ENCODE data around the gene NIPAL4. TPM values are rescaled to one million over a fixed set of nuclear protein-coding genes. Genes with fewer than 3 reads are reported as not detected.

Gene NIPAL4
- total and polyA plus RNA-seq, 2 donors (not counting 3 experiments of a cell fraction or from before 2014, with no cell fraction given) = not detected

DNA sequence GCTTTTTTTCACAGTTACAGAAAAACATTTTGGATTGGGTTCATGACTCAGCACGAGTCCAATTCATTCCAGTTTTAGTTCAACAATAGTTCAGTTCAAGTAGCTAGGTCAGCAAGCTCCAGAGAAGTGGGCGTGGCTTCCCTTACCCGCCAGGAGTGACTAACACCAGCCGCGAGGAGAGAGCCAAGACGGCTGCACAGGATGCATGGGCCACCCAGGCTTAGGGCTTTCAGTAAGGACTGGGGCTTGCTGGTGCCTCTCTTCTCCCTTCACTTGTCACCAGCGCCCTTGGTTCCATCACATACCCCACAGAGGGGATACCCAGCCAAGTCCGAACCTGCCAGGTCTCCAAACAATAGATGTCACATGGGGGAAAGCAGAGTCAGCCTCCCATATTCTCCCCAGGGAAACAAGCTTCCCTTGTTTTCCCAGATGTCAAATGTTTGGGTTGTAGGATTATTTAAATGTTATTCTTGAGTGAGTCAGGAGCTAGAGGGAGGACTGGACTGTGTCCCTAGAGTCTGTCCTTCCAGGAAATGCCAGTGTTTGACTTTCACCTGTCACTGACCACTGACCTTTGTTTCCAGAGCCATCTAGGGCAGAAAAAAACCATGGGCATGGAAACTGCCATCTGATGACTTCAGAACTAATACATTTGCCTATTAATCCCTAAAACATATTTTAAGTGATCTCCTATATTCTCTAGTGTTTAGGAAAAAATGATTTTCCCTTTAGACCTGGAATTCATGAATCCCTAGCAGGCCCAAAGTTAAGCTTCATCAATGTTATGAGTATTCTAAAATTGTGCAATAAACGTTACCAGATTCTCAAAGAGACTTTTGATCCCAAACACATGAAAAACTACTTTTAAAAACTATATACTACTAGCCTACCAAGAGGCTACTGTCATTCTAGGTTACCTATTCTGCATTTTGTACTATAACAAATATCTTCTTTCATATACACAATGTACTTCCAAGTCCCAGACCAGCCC, 51.9 kb downstream of the NIPAL4 start:
- H3K9ac ChIP-seq (replicated peaks; ENCODE audit: extremely low read depth, insufficient read depth, low read length) = peak overlapping the region; percentile 43
- H3K27me3 ChIP-seq (ENCODE audit: control insufficient read depth in 2 of 2, insufficient read depth in 2 of 2, low read length in 2 of 2) = no peaks in the 10 kb centered on the region
- FAIRE-seq (peak; percentile 96), DNase-seq (ENCODE audit: low read depth, low spot score) (peak; percentile 98)
- H3K4me3 ChIP-seq (replicated peaks in 1 of 3; ENCODE audit: insufficient read depth in 1 of 3, low read depth in 1 of 3, low read length in 3 of 3) = no peak overlapping the region
- H3K9me3 ChIP-seq (replicated peaks; ENCODE audit: control insufficient read depth, insufficient read depth, low read length) = no peaks in the 10 kb centered on the region
- H3K4me1 ChIP-seq (ENCODE audit: control insufficient read depth, extremely low read depth, insufficient read depth, low read length) = peaks cover 31% of the 10 kb centered on the region
- peak overlapping the region; percentile 16 for H2AFZ ChIP-seq (ENCODE audit: low read depth, low read length)
- CTCF ChIA-PET = interaction anchor here (0.6 to 1.7 kb wide), 15 partner anchors 8 to 237 kb away, joined by 3 to 10 read pairs (median 4); partner anchors contain the start of gene LSM11
- dilution Hi-C loops (cut with MboI; ENCODE audit: extremely low pct_ligation_motif_present, low sequenced_read_pairs) (no loop called here), intact Hi-C loops (cut with micrococcal nuclease) (loop anchor here (1.0 to 5.0 kb wide), 5 partner anchors 16 to 160 kb away; partner anchors contain the start of genes C5orf52 and SOX30)
- H4K20me1 ChIP-seq (replicated peaks; ENCODE audit: control insufficient read depth, extremely low read depth, insufficient read depth, low read length) = no peaks in the 10 kb centered on the region
- BruUV-seq (replicated peaks) = no TSS peak
- H3K36me3 ChIP-seq (ENCODE audit: control insufficient read depth in 2 of 2, extremely low read depth in 1 of 2, insufficient read depth in 2 of 2, low read length in 2 of 2) = peaks cover 0 to 3% of the 10 kb centered on the region in 2 experiments
- H3K9me1 ChIP-seq (replicated peaks; ENCODE audit: control insufficient read depth, extremely low read depth, insufficient read depth, low read length) = no peaks in the 10 kb centered on the region
- TF ChIP-seq JUN (IDR thresholded peaks at IDR 0.05; ENCODE audit: borderline replicate concordance, insufficient read depth, insufficient read length, low read depth) (peak; percentile 57), POLR2AphosphoS5 (IDR thresholded peaks at IDR 0.05; ENCODE audit: insufficient read depth, low read depth, low read length) (peak; percentile 36), FOS (IDR thresholded peaks at IDR 0.05; ENCODE audit: borderline replicate concordance, insufficient read depth, low read length) (peak; percentile 55), MYC (IDR thresholded peaks at IDR 0.05; ENCODE audit: low read depth, low read length) (no peak), POLR2A (IDR thresholded peaks at IDR 0.05; ENCODE audit: low read depth, low read length) (no peak)
- TF ChIP-seq, protein P1, sequence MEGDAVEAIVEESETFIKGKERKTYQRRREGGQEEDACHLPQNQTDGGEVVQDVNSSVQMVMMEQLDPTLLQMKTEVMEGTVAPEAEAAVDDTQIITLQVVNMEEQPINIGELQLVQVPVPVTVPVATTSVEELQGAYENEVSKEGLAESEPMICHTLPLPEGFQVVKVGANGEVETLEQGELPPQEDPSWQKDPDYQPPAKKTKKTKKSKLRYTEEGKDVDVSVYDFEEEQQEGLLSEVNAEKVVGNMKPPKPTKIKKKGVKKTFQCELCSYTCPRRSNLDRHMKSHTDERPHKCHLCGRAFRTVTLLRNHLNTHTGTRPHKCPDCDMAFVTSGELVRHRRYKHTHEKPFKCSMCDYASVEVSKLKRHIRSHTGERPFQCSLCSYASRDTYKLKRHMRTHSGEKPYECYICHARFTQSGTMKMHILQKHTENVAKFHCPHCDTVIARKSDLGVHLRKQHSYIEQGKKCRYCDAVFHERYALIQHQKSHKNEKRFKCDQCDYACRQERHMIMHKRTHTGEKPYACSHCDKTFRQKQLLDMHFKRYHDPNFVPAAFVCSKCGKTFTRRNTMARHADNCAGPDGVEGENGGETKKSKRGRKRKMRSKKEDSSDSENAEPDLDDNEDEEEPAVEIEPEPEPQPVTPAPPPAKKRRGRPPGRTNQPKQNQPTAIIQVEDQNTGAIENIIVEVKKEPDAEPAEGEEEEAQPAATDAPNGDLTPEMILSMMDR (IDR thresholded peaks at IDR 0.05; ENCODE audit: extremely low read depth in 1 of 2, insufficient read depth in 1 of 2, low read depth in 1 of 2, low read length in 2 of 2) = no peak
- TF ChIP-seq, protein P2, sequence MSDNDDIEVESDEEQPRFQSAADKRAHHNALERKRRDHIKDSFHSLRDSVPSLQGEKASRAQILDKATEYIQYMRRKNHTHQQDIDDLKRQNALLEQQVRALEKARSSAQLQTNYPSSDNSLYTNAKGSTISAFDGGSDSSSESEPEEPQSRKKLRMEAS (IDR thresholded peaks at IDR 0.05; ENCODE audit: insufficient read depth, insufficient read length) = peak; percentile 54
- H3K4me2 ChIP-seq (ENCODE audit: insufficient read depth, low read length) = peak overlapping the region; percentile 64
- POLR2A ChIA-PET = interaction anchor here (0.7 kb wide), 1 partner anchor 13 kb away, joined by 3 read pairs; no protein-coding TSS in a partner anchor
- H3K27ac ChIP-seq (ENCODE audit: insufficient read depth, low read depth, low read length) = peak overlapping the region; percentile 83
- H3K79me2 ChIP-seq (ENCODE audit: control insufficient read depth, insufficient read depth, low read length) = no peaks in the 10 kb centered on the region

All from endothelial cell of umbilical vein (primary cell).